ENCODE data around the gene PTPRK.

- TF ChIP-seq POLR2A (IDR thresholded peaks at IDR 0.05; ENCODE audit: low read length) (no peak), GATA1 (IDR thresholded peaks at IDR 0.05; ENCODE audit: low read depth, low read length) (no peak)
These were observed 116.6 kb downstream of the PTPRK start for GRCh38 chr6:128403618-128404444.

Data from erythroblast (primary cell).